Fibroblast of mammary gland (primary cell): Measurements from ENCODE around the gene HMGA1.
"Not testable (repeated sequence)": the region's sequence is repeated elsewhere in the genome, so short reads cannot be mapped to it uniquely, and the experiment has no call there.

ENCODE experiments used
- DNase-seq: peaks from one replicate; pipeline ENCODE4 v3.0.0-alpha.2; 2010; ENCODE audit warnings: low read depth
- H3K4me3 ChIP-seq: 2 replicates; pipeline ENCODE4 v1.5.1; 2011; ENCODE audit warnings: low read depth, mild to moderate bottlenecking, low read length, moderate library complexity; ENCODE audit not compliant: control insufficient read depth
- TF ChIP-seq, protein P1 (sequence below): conservative IDR thresholded peaks from 2 replicates; pipeline ENCODE4 v1.5.1; 2011; ENCODE audit warnings: low read depth, low read length, inconsistent platforms; ENCODE audit not compliant: control insufficient read depth, insufficient read depth

Gene HMGA1

GRCh38 chr6:34240329-34241248 lies 3.9 kb downstream of the HMGA1 start:
- TF ChIP-seq, protein P1, sequence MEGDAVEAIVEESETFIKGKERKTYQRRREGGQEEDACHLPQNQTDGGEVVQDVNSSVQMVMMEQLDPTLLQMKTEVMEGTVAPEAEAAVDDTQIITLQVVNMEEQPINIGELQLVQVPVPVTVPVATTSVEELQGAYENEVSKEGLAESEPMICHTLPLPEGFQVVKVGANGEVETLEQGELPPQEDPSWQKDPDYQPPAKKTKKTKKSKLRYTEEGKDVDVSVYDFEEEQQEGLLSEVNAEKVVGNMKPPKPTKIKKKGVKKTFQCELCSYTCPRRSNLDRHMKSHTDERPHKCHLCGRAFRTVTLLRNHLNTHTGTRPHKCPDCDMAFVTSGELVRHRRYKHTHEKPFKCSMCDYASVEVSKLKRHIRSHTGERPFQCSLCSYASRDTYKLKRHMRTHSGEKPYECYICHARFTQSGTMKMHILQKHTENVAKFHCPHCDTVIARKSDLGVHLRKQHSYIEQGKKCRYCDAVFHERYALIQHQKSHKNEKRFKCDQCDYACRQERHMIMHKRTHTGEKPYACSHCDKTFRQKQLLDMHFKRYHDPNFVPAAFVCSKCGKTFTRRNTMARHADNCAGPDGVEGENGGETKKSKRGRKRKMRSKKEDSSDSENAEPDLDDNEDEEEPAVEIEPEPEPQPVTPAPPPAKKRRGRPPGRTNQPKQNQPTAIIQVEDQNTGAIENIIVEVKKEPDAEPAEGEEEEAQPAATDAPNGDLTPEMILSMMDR = no peak
- peak overlapping the region; percentile 79 for H3K4me3 ChIP-seq
- DNase-seq = no peak

GRCh38 chr6:34241351-34242215 lies 4.9 kb downstream of the HMGA1 start:
- TF ChIP-seq, protein P1 = no peak
- DNase-seq = no peak
- H3K4me3 ChIP-seq = no peak overlapping the region

DNA sequence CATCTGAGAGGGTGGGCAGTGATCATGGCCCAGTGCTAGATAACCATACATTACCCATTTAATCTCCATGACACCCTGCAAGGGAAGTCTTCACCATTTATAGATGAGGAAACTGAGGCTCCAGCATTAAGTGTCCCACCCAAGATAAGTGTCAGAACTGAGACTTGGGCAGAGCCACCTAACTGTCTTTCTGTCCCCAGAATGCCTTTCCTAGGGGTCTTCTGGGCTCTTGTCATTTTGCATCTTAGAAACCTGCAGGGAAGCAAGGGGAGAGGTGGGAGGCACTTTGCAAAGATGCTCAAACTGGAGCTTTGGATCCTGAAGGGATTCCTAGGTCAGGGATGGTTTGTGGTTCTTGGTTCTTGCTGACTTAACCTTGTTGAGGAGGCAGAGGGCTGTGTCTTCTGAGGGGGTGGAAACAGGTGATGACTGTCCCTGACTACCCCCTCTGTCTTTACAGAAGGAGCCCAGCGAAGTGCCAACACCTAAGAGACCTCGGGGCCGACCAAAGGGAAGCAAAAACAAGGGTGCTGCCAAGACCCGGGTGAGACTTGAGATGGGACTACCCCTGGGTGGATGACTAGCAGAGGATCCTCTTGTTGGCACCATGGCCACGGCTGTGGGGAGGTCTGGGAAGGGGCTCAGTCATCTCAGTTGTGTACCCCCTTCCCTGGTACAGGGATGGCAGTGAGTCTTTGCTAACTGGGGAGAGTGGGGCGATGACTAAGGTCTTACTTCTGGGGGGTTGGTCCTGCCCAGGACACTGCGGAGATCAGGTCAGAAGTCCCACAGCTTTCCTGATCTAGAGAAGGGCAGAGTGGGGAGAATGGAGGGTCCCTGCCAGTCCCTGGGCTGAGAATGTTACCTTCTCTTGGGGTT lies 5.8 kb downstream of the HMGA1 start:
- peak; percentile 52 for DNase-seq
- H3K4me3 ChIP-seq = no peak overlapping the region
- TF ChIP-seq, protein P1 = no peak

- TF ChIP-seq, protein P1 = no peak
- no peak overlapping the region for H3K4me3 ChIP-seq
- peak; percentile 76 for DNase-seq
These were observed 6.6 kb downstream of the HMGA1 start for GRCh38 chr6:34243131-34243771.

GRCh38 chr6:34243901-34244884 lies 7.5 kb downstream of the HMGA1 start:
- TF ChIP-seq, protein P1 = peak; percentile 35
- peak overlapping the region; percentile 4 for H3K4me3 ChIP-seq
- peak; percentile 97 for DNase-seq

DNA sequence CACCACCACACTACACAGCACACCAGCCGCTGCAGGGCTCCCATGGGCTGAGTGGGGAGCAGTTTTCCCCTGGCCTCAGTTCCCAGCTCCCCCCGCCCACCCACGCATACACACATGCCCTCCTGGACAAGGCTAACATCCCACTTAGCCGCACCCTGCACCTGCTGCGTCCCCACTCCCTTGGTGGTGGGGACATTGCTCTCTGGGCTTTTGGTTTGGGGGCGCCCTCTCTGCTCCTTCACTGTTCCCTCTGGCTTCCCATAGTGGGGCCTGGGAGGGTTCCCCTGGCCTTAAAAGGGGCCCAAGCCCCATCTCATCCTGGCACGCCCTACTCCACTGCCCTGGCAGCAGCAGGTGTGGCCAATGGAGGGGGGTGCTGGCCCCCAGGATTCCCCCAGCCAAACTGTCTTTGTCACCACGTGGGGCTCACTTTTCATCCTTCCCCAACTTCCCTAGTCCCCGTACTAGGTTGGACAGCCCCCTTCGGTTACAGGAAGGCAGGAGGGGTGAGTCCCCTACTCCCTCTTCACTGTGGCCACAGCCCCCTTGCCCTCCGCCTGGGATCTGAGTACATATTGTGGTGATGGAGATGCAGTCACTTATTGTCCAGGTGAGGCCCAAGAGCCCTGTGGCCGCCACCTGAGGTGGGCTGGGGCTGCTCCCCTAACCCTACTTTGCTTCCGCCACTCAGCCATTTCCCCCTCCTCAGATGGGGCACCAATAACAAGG lies 8.5 kb downstream of the HMGA1 start:
- H3K4me3 ChIP-seq, DNase-seq: not testable (repeated sequence)

DNA sequence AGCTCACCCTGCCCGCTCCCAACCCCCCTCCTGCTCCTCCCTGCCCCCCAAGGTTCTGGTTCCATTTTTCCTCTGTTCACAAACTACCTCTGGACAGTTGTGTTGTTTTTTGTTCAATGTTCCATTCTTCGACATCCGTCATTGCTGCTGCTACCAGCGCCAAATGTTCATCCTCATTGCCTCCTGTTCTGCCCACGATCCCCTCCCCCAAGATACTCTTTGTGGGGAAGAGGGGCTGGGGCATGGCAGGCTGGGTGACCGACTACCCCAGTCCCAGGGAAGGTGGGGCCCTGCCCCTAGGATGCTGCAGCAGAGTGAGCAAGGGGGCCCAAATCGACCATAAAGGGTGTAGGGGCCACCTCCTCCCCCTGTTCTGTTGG lies 9.1 kb downstream of the HMGA1 start:
- DNase-seq = not testable (repeated sequence)

More for the DNA sequence above, 9.1 kb downstream of the HMGA1 start:
- not testable (repeated sequence) for H3K4me3 ChIP-seq
